Stimulated activated CD4-positive, alpha-beta T cell treated with anti-CD3 and anti-CD28 coated beads, Interleukin-1b, Interleukin-23, amount 100 ng/mL, for 24 hours (primary cell): ENCODE data around the gene NFIX.

Source experiments
- DNase-seq, 4 experiments: peaks; one replicate each; pipeline ENCODE4 v3.0.0-alpha.2; 2020; ENCODE audit warnings: low read depth in 4 of 4, low spot score in 1 of 4

Gene NFIX

DNA sequence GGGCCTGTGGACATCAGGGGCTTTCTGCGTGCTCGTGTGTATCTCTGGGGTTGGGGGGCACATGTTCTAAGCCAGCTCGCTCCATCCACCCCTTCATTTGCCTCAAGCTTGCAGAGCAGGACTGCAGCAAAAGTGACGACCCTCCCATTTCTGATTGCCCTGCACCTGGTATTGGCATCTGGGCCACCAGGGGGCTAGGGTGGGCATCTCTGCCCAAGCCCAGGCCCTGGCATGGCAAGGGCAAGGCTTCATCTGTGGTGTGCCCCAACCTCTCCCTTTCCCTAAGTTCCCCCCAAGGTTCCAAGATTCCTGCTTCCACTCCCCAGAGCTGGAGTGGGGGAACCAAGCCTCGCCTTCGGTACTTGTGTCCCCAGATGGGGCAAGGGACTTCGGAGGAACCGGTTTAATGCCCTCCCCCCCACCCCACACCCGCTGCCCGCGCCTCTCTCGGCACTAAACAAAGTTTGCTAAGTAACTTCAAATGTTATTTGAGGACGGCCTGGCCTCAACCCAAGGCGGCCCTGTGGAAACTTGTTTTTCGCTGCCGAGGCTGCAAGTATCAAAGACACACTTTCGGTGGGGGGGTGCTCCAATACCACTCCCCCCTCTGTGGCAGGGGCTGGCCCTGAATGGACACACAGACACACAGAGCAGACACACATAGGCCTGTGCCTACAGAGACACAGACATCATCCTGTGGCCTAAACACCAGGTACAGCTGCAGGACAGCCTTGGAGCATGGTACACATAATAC lies 12.2 kb downstream of the NFIX start:
- no peak for DNase-seq

DNA sequence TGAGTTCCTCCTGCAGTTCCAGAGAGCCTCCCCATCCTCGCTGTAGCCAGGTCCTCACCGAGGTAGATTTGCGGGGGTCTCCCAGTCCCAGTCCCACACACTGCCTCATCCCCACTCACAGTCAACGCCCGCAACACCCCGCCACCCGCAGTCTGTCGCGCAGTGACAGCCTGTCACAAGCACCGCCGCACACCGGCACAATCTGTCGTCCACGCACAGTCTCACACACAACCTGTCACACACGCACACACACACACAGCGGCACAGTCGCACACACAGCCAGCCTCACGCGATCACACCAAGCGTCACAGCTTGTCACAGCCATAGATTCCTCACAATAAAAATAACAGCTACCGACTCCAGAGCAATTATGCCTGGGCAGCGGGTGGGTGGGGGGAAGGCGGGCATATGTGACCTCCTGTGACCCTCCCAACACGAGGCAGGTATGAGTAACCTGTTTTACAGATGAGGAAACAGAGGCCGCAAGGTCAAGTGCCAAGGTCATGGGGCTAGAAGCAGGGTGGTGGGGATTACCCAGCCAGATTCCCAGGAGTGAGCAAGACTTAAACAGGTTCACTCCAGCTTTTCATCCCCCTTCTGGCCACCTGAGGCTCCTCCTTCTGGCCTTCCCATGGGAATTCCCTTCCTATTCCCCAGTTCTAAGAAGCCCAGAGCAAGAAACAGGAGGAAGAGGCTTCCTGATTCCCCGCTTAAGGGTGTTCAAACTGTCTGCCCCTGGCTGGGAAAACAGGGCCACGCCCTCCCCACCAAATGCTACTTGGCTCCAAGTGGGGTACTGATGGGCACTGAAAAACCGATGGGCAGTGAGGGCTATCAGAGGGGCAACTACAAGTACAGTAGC lies 13.9 kb downstream of the NFIX start:
- DNase-seq: no peak

DNA sequence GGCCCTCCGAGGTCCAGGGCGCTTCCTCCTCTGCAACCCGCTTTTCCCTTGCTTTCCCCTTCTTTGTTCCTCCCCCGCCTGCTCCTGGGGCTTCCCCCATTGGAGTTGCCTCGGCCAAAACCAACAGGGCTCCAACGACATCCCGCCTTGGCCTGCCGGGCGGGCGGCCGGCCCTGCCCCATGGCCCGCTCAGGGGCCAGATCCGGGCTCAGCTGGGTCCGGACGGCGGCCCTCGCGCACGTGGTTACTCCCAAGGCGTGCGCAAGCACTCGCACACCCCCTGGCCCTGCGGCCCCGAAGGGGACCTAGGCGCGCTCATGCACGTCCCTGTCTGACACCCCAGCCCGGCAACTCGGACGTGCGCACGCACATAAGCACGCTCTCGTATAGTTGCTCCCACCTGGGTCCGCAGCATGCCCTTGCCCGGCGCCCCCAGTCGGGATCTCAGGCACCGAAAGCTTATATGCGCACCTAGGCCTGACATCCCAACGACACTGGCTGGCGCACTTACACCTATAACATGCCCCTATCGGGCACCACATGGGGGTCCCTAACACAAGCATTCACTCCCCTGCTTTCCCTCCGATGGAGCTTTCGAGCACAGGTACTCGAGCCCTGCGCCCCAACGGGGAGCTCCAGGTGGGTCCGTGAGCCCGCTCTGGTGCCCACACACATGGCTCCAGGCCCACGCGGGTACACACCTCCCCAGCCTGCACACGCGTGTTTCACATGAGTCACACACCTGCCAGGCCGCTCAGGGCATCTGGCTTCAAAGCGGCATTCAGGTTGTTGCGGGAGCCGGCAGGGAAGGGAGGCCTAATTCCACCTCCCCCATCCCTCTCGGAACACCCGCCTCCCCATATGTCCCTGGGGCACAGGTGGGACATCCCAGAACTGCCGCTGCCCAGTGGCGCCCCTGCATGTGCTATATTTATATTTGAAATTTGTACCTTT lies 15.0 kb downstream of the NFIX start:
- DNase-seq: no peak

DNA sequence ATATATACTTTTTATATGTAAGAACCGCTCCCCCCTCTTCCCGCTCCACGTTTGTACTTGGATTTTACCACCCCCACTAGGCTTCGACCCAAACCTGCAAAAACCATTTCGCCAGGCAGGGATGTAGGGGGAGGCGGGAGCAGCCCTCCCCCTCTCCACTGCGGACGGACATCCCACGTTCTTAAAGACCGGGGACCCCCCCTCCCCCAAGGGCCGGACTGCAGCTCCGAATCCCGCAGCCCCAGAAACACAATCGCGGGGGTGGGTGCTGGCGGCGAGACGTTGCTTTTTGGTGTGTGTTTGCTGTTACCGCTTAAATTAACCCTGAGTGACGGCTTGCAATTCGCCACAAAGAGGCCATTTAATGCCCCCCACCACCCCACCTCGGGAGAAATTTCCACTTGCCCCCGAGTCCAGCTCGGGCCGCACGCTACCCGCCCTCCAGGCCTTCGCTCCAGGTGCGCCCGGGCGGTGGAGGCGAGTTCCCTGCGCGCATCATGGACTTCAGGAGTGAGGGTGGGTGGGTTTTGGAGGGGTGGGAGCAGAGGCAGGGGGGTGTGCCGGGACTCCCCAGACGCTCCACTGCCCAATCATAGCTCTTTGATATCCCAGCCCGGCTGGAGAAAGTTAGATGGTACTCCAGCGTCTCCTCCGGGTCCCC lies 15.8 kb downstream of the NFIX start:
- no peak for DNase-seq

DNA sequence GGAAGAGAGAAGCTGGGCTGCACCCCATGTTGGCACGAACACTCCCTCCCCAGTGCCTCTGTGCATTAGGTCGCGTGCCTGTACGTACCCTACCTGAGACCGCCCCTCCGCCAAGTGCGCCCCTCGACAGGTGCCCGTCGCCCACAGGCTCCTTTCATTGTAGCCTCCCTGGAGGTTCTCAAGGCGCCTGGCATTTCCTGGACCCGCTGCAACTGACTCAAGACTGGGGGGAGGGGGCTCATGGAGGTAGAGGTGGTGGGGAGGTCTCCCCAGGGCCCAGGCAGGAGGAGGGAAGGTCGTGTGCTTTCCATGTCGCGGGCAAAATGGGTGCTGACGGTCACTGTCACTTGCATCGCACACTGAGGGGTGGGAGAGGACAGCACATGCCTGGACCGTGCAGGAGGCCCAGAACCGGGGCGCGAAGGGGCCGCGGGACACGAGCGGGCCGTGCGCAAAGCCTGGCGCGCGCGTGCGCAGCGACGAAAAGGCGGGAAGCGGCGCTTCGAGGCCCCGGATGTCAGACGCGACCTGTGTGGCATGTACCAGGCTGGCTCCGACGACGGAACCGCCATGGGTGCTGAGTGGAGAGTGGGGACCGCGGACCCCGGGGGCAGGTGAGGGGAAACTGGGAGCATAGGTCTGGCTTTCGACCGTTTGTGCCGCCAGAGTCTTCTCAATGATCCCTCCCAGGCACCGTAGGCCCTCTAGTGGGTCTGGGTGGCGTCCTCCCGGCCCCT lies 16.5 kb downstream of the NFIX start:
- no peak for DNase-seq

DNA sequence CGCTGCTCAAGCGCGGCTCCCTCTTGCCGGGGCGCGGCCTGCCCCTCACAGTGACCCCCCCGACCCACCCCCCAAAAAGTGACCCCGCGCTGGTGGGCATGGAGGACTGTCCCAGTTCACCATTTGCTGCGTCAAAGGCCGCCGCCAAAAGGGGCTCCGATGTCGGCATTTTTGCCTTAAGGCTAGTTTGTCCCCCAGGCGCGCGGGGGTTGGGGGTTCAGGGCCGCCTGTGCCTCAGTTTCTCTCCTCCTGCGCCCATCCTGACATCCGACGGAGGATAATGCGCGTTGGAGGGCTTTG lies 17.1 kb downstream of the NFIX start:
- DNase-seq: no peak

DNA sequence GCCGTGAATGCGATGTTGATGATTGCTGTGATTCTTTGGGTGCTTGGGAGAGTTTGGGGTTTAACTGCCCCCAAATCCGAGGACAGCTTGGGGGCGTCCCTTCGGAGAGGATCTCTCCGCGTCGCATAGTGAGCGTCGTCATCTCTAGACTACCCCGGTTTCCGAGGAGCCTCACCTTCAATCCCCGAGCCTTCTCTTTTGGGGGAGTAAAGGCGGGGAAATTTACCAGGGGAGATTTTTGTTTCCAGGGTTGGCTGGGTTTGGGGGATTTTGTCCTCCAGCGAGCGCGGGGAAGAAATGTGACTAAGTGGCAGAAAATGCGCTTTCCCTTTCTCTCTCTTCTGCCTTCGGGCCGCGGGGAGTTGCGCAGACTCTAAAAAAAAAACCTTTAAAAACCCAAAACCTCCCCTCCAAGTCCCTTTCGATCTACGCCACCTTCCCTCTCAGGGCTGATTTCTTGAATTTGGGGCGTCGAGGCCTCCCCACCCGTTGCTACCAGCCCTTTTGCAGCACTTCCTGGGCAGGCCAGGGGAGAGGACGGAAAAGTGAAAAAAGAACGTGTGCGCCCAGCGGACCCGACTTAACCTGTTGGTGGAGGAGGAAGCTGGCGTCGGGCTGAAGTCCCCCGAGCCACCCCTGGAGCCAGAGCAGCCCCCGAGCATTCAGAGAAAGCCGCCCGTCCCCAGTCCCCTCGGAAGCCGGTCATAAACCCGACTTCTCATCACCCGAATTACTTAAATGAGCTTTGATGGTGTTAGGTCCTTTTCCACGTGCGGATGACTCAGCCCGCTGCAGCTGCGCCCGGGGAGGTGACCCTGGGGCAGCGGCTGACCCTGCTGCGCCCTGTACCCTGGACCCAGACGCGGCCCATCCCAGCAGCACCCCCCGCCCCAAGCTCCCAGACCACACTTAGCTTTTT lies 17.7 kb downstream of the NFIX start:
- peak in 1 of 4 experiments; percentile 27 for DNase-seq

DNA sequence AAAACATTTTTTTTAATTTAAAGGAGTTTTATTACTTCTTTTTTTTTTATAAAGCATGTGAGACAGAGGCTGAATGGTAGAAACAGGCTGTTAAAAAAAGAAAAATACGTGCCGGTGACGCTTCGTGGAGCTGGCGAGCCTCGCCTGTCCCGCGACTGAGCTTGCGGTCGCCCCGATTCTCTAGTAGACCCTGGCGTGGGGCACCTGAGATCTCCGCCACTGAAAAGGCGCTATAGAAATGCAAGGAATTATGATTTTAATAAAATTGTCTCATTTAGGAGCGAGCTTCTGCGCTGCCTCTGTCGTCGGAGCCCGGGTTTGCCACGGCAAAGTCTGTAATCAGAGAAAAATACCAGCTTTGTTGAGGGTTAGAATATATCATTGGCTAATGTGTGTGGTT lies 18.4 kb downstream of the NFIX start:
- no peak for DNase-seq

DNA sequence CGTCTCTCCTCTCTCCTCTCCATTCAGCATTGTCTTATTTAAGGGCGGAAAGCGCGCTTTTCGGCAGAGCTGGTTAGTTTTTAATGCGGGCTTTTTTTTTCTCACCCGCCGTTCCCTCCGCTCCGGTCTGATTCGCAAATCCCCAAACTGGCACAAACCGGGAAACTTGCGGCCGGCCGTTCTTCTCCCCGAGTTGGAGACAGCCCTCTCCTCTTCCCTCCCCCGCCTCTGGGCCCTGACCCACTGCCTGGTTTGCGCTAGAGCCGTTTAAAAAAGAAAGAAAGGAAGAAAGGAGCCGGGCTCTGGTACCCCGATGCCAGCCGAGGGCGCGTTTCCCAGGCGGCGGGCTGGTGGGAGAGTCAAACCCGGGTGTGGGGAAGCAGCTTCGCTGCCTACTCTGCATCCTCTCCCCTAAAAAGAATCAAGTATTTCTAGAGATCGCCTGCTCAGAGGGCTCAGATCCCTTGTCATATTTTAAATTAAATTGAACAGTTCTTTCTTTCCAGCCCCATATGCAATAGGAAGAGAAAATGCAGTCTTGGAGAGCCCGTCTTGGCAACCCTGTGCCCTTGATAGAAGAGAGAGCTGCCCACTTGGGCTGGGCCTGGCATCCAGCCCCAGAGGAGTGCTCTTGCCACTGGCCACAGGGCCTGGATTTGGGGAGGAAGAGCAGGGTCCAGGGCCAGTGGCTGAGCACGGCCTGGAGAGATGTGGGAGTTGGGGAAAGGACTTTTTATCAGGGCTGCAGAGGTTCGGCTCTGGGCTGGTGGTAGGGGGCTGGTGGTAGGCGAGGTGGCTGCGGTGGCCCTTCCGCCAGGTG lies 19.0 kb downstream of the NFIX start:
- no peak for DNase-seq

DNA sequence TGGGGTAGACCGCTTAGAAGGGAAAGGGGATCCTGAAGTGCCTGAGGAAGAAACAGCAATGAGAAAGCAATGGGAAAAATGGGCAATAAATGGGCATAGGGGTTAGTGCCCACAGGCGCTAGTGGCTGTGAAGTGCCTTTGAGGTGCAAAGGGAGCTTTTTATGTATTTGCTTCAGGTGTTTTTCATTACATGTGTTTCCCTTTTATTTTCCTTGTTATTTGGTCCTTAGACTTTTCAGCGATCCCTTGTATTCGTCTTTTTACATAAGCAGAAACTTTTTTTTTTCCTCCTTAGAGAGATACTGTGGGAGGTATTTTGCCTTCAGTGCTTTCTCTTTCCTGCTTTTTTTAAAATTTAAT lies 19.6 kb downstream of the NFIX start:
- no peak for DNase-seq

DNA sequence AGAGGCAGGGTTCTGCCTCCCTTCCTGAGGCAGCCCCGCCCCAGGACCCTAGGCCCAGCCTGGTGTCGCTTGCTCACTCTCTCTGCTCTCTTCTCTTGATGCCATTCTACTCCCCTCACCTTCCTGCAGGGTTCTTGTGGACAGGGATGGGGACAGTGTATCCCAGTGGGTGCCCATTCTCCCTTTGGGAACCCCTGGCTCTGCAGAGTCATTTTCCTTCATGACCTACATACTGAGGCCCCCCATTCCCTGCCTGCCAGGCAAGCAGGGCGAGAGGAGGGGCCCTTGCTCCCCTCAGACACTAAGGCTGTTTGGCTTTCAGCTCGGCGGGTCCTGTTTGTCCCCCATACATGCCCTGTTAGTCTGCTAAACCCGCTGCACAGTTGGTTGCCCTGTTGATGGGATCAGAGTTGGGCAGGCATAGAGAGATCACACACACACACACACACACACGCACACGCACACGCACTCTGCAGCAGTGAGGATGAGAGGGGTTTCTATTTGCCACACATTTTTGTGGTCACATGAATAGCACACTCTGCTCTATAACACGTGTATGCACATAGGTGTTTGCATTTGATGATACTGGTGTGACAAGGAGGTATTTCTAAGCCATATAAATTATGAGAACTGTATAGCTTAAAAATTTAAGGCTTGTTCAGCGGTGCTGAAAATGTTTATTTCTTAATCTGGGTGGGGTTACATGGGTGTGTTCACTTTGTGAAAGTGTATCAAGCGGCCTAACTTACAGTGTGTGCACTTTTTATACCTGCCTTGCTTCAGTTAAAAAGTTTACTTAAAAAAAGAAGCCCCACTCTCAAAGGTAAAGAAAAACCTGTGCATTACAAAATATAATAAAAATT lies 20.3 kb downstream of the NFIX start:
- DNase-seq: no peak

DNA sequence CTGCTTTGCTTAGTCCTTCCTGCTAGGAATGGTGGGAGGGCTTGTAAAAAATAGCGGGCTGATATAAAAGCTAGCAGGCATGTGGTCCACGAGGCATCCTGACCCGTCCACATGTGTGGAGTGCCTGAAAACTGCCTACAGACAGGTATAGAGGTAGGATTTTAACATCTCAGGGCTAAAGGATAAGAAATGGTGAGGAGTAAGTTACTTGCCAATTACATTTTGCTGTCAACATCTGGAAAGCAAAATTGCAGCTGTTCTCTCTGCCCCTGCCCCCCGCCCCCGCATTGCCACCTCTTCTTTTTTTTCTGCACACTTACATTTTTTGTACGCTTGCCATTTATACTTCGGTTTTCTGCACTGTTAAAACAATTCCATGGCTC lies 21.0 kb downstream of the NFIX start:
- DNase-seq: no peak

DNA sequence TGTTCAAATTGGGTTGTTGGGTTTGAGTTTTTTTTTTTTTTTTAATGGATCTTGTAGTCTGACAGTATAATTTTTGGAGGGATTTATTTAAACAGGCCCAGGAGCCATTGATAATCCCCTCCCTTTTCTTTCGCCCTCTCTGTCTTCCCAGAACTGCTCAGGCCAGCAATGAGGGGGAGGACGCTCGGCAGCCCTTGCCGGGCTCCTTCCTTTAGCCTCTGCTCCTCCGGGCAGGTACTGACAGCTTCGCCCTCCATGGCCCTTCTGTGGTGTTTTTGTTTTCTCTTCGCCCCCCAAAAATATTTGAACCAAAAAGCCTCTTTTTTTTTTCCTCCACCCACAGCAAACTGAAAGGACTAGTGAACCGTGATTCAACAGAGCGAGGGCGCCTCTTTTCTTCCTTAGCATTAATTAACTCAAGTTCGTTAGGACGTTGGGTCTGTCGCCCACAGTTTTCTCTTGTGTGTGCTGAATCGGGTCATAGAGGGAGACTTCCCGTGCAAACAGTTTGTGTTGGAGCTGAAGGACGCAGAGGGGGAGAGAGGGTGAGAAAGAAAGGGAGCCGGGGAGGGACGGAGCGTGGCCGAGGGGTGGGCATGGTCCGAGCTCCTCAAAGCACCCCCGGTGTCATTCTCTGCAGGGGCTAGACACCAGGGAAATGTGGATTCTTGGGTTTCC lies 21.5 kb downstream of the NFIX start:
- no peak for DNase-seq

DNA sequence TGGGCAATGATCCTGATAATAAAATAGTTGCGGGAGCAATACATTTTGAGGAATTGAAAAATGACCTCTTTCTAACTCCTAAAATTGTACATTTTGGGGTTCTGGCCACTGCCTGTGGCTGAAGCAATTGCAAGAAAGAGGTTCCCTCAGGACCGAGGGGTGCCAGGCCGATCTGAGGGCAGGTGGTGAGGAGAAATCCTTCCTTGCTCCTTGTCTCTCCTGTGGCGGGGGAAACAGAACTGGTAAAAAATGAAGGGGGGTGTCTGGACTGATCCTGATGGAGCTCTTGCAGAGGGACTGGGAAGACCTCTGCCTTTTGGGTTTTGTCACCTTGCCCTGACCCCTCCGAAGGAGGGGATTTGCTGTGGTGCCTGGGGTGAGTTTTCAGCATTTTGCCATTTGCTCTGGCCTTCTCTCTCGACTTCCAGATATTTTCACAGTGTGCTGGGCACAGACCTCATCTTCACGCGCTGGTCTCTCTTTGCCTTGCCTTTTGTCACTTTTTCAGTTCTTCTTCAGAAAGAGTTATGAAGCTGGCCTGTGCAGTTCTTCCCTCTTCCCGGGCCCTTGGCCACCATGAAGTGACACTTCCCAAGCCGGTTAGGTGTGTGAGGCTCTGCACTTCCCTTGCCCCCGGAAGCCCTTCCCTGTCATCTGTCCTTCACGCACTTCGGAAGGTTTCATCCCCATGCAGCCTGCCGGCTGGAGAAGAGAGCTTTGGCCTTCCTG lies 22.2 kb downstream of the NFIX start:
- no peak for DNase-seq

DNA sequence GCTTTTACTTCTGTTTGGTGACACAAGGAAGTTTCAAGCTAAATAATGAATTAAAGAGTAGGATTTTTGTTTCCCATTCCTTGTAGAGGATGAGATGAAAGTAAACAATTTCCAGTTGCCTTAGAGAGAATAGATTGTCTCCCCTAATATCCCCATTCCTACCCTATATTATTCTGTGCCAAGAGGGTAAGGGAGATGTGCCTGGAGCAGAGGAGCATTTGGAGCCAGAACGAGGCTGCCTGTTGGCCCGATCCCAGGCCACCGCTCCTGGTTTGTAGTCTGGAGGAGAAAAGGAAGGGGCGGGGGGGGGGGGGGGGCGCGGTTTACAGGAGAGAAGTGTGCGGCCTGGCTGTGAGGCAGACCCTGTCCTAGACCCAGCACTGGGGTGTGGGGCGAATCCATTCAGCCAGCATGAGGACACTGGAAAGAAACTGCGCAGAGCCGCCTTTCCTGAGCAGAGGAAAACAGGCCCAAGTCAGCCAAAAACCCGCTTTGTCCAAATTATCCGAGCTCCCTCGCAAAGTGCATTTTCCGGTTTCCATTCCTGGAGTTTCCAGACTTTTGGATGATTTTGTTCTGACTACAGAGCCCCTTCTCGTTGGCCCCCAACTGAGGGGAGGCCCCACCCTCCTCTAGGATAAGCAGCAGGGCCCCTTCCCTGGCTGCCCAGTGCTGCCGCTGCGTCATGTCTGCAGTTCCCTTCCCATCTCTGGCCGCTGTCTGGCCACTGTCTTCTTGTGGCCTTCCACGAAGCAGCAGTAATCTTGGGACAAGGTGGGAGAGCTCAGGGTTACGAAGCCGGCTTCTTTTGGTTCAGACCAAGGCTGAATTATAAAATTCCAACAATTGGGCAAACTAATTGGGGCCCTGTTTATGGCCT lies 23.0 kb downstream of the NFIX start:
- DNase-seq: no peak
